ENCODE results near the gene IPPK.
"Not testable (repeated sequence)": the region's sequence is repeated elsewhere in the genome, so short reads cannot be mapped to it uniquely, and the experiment has no call there.

The IPPK gene

DNA sequence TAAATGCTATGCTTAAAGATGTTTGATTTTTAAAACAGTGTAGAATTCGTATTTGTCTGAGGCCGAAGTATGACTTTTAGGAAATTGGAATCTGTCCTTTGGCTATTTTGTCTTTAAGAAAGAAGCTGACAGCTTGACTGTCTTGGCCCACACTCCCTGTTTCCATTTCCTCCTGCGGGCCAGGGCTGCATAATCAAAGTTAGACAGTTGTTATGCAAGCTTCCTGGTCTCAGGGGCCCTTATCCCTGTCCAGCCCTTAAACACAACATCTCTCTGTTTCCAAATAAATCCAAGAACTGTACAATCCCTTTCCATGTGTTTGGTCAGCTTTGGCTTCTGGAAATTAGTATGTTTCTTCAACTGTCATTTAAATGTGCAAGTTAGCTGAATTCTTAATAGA is 79.6 kb downstream of the IPPK start:
- no peaks in the 10 kb centered on the region for H3K79me2 ChIP-seq (ENCODE audit: low read length)
- H3F3A ChIP-seq (ENCODE audit: insufficient read depth, low read length): no peaks in the 10 kb centered on the region
- H3K4me3 ChIP-seq (ENCODE audit: low read length): no peak overlapping the region
- no peaks in the 10 kb centered on the region for H3K9me3 ChIP-seq (replicated peaks; ENCODE audit: insufficient read depth, low read length)
- no peaks in the 10 kb centered on the region for H4K20me1 ChIP-seq (ENCODE audit: insufficient read depth, low read length)
- TF ChIP-seq, protein P1, sequence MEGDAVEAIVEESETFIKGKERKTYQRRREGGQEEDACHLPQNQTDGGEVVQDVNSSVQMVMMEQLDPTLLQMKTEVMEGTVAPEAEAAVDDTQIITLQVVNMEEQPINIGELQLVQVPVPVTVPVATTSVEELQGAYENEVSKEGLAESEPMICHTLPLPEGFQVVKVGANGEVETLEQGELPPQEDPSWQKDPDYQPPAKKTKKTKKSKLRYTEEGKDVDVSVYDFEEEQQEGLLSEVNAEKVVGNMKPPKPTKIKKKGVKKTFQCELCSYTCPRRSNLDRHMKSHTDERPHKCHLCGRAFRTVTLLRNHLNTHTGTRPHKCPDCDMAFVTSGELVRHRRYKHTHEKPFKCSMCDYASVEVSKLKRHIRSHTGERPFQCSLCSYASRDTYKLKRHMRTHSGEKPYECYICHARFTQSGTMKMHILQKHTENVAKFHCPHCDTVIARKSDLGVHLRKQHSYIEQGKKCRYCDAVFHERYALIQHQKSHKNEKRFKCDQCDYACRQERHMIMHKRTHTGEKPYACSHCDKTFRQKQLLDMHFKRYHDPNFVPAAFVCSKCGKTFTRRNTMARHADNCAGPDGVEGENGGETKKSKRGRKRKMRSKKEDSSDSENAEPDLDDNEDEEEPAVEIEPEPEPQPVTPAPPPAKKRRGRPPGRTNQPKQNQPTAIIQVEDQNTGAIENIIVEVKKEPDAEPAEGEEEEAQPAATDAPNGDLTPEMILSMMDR (IDR thresholded peaks at IDR 0.05; ENCODE audit: low read length): no peak
- TF ChIP-seq EZH2 (optimal IDR thresholded peaks at IDR 0.05; ENCODE audit: low read depth, low read length): no peak
- no peak for TF ChIP-seq EZH2phosphoT487 (IDR thresholded peaks at IDR 0.05; ENCODE audit: low read length)
- no peak overlapping the region for H3K4me2 ChIP-seq (ENCODE audit: low read depth, low read length)
- no peaks in the 10 kb centered on the region for H3K27me3 ChIP-seq (replicated peaks; ENCODE audit: insufficient read depth, low read length)
- no peaks in the 10 kb centered on the region for H3K4me1 ChIP-seq (ENCODE audit: low read length)
- H3K9me2 ChIP-seq (replicated peaks; ENCODE audit: insufficient read depth, low read length): no peaks in the 10 kb centered on the region
- no peak overlapping the region for H2AFZ ChIP-seq (ENCODE audit: low read length)
- H3K9ac ChIP-seq (ENCODE audit: low read length): no peak overlapping the region
- no peak for DNase-seq
- H3K36me3 ChIP-seq (replicated peaks; ENCODE audit: insufficient read depth, low read length): no peaks in the 10 kb centered on the region
- no peak overlapping the region for H3K27ac ChIP-seq (ENCODE audit: low read length)

- no peak for TF ChIP-seq EZH2 (optimal IDR thresholded peaks at IDR 0.05; ENCODE audit: low read depth, low read length)
- TF ChIP-seq, protein P1 (IDR thresholded peaks at IDR 0.05; ENCODE audit: low read length): no peak
- TF ChIP-seq EZH2phosphoT487 (IDR thresholded peaks at IDR 0.05; ENCODE audit: low read length): no peak
- Histone ChIP-seq H3K4me1 (ENCODE audit: low read length) (no peaks in the 10 kb centered on the region), H3K9ac (ENCODE audit: low read length) (no peak overlapping the region), H3K4me3 (ENCODE audit: low read length) (no peak overlapping the region), H3K27ac (ENCODE audit: low read length) (no peak overlapping the region), H2AFZ (ENCODE audit: low read length) (no peak overlapping the region), H3K79me2 (ENCODE audit: low read length) (no peaks in the 10 kb centered on the region), H3K4me2 (ENCODE audit: low read depth, low read length) (no peak overlapping the region), H3K36me3 (replicated peaks; ENCODE audit: insufficient read depth, low read length) (no peaks in the 10 kb centered on the region), H3K27me3 (replicated peaks; ENCODE audit: insufficient read depth, low read length) (no peaks in the 10 kb centered on the region), H4K20me1 (ENCODE audit: insufficient read depth, low read length) (no peaks in the 10 kb centered on the region), H3F3A (ENCODE audit: insufficient read depth, low read length) (no peaks in the 10 kb centered on the region), H3K9me2 (replicated peaks; ENCODE audit: insufficient read depth, low read length) (no peaks in the 10 kb centered on the region), H3K9me3 (replicated peaks; ENCODE audit: insufficient read depth, low read length) (no peaks in the 10 kb centered on the region)
- no peak for DNase-seq
Measured at GRCh38 chr9:92589923-92590322, 80.0 kb downstream of the IPPK start.

- H3K27ac ChIP-seq (ENCODE audit: low read length): no peak overlapping the region
- no peak overlapping the region for H2AFZ ChIP-seq (ENCODE audit: low read length)
- H3K4me2 ChIP-seq (ENCODE audit: low read depth, low read length): no peak overlapping the region
Measured at GRCh38 chr9:92576175-92576574, 93.8 kb downstream of the IPPK start.

DNA sequence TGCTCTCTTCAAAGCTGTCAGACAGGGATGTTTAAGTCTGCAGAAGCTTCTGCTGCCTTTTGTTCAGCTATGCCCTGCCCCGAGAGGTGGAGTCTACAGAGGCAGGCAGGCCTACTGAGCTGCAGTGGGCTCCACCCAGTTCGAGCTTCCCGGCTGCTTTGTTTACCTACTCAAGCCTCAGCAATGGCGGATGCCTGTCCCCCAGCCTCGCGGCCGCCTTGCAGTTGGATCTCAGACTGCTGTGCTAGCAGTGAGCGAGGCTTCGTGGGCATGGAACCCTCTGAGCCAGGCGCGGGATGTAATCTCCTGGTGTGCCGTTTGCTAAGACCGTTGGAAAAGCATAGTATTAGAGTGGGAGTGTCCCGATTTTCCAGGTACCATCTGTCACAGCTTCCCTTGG is 96.3 kb downstream of the IPPK start:
- H3K9ac ChIP-seq (ENCODE audit: low read length); H3K9me2 ChIP-seq (replicated peaks; ENCODE audit: insufficient read depth, low read length); H3F3A ChIP-seq (ENCODE audit: insufficient read depth, low read length); DNase-seq; H3K4me1 ChIP-seq (ENCODE audit: low read length); H3K79me2 ChIP-seq (ENCODE audit: low read length); H3K4me3 ChIP-seq (ENCODE audit: low read length); H4K20me1 ChIP-seq (ENCODE audit: insufficient read depth, low read length); H2AFZ ChIP-seq (ENCODE audit: low read length); H3K36me3 ChIP-seq (replicated peaks; ENCODE audit: insufficient read depth, low read length); H3K27me3 ChIP-seq (replicated peaks; ENCODE audit: insufficient read depth, low read length); H3K27ac ChIP-seq (ENCODE audit: low read length); H3K4me2 ChIP-seq (ENCODE audit: low read depth, low read length); H3K9me3 ChIP-seq (replicated peaks; ENCODE audit: insufficient read depth, low read length): not testable (repeated sequence)

More at GRCh38 chr9:92576175-92576574, 93.8 kb downstream of the IPPK start:
- H3K79me2 ChIP-seq (ENCODE audit: low read length): no peaks in the 10 kb centered on the region
- TF ChIP-seq EZH2 (optimal IDR thresholded peaks at IDR 0.05; ENCODE audit: low read depth, low read length): no peak
- TF ChIP-seq EZH2phosphoT487 (IDR thresholded peaks at IDR 0.05; ENCODE audit: low read length): no peak
- TF ChIP-seq, protein P1 (IDR thresholded peaks at IDR 0.05; ENCODE audit: low read length): no peak
- no peak for DNase-seq
- H3K36me3 ChIP-seq (replicated peaks; ENCODE audit: insufficient read depth, low read length): no peaks in the 10 kb centered on the region
- H3K9ac ChIP-seq (ENCODE audit: low read length): no peak overlapping the region
- H3K4me3 ChIP-seq (ENCODE audit: low read length): no peak overlapping the region
- no peaks in the 10 kb centered on the region for H4K20me1 ChIP-seq (ENCODE audit: insufficient read depth, low read length)
- H3K9me2 ChIP-seq (replicated peaks; ENCODE audit: insufficient read depth, low read length): no peaks in the 10 kb centered on the region
- H3F3A ChIP-seq (ENCODE audit: insufficient read depth, low read length): no peaks in the 10 kb centered on the region
- H3K27me3 ChIP-seq (replicated peaks; ENCODE audit: insufficient read depth, low read length): no peaks in the 10 kb centered on the region
- no peaks in the 10 kb centered on the region for H3K9me3 ChIP-seq (replicated peaks; ENCODE audit: insufficient read depth, low read length)
- 0 out of 2 replicates have a peak, but pooled peaks cover 2% of the 10 kb centered on the region for H3K4me1 ChIP-seq (ENCODE audit: low read length)

DNA sequence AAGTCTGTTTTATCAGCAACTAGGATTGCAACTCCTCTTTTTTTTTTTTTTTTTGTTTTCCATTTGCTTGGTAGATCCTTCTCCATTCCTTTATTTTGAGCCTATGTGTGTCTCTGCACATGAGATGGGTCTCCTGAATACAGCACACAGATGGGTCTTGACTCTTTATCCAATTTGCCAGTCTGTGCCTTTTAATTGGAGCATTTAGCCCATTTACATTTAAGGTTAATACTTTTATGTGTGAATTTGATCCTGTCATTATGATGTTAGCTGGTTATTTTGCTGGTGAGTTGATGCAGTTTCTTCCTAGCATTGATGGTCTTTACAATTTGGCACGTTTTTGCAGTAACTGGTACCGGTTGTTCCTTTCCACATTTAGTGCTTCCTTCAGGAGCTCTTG is 98.1 kb downstream of the IPPK start:
- not testable (repeated sequence) for H3K36me3 ChIP-seq (replicated peaks; ENCODE audit: insufficient read depth, low read length); H3K9me2 ChIP-seq (replicated peaks; ENCODE audit: insufficient read depth, low read length); H3K4me3 ChIP-seq (ENCODE audit: low read length); H3K79me2 ChIP-seq (ENCODE audit: low read length); H3K9me3 ChIP-seq (replicated peaks; ENCODE audit: insufficient read depth, low read length); H4K20me1 ChIP-seq (ENCODE audit: insufficient read depth, low read length); H3K4me1 ChIP-seq (ENCODE audit: low read length); DNase-seq; H3K27me3 ChIP-seq (replicated peaks; ENCODE audit: insufficient read depth, low read length); H3K27ac ChIP-seq (ENCODE audit: low read length); H3K9ac ChIP-seq (ENCODE audit: low read length); H3F3A ChIP-seq (ENCODE audit: insufficient read depth, low read length); H3K4me2 ChIP-seq (ENCODE audit: low read depth, low read length); H2AFZ ChIP-seq (ENCODE audit: low read length)
